RWPE1 (cell line): Measurements from ENCODE around the gene TAF4.

Experiments used
- CTCF ChIA-PET: fragments of 350-600 bp; sonication (Branson Sonifier 250); formaldehyde crosslinking; extraction: SDS; loops from one replicate; lab custom pipeline; 2021; lab: Yijun Ruan, JAX
- POLR2A ChIA-PET: fragments of 400-600 bp; formaldehyde crosslinking; extraction: SDS; loops from one replicate; lab custom pipeline; 2020; ENCODE audit warnings: antibody characterized with exemption; ENCODE audit not compliant: low non-redundant PET; lab: Yijun Ruan, JAX
- DNase-seq: peaks from one replicate; pipeline ENCODE4 v3.0.0; 2012; ENCODE audit warnings: low spot score
- H3K27ac ChIP-seq: fragments of 450-650 bp; 2 replicates; pipeline ENCODE4 v1.5.1; 2017
- TF ChIP-seq, protein P1 (sequence below): fragments of 450-650 bp; conservative IDR thresholded peaks from 2 replicates; pipeline ENCODE4 v1.5.1; 2017; ENCODE audit warnings: low read depth, mild to moderate bottlenecking

TAF4 gene

DNA sequence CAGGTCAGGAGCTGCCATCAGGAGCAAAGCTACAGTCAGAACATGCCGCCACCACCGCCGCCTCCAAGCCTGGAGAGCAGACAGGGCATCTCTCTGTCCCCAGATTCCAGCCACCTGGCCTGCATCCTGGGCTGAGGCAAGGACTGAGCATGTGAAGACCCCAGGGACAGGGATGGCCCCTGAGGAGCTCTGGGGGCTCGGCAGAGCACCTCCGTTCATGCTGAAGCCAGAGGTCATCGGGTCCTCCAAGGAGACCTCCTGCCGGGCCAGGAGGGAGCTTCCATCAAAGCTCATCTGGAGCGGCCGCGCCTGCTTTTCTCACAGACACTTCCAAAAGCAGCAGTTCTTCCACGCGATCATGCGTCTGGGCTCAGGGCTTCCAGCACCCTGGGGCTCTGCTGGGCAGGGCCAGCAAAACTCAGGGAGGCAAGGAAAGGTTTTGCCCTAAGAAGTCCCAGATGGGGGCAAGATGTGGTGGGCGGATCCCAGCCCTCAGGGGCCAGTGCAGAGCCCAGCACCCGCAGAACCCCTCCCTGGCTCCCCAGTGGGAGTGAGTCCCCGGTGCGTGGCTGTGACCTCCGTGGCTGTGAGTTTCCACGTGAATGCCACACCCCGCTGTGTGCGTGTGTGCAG, 138.4 kb downstream of the TAF4 start:
- DNase-seq: no peak
- POLR2A ChIA-PET: no interaction called here
- TF ChIP-seq, protein P1, sequence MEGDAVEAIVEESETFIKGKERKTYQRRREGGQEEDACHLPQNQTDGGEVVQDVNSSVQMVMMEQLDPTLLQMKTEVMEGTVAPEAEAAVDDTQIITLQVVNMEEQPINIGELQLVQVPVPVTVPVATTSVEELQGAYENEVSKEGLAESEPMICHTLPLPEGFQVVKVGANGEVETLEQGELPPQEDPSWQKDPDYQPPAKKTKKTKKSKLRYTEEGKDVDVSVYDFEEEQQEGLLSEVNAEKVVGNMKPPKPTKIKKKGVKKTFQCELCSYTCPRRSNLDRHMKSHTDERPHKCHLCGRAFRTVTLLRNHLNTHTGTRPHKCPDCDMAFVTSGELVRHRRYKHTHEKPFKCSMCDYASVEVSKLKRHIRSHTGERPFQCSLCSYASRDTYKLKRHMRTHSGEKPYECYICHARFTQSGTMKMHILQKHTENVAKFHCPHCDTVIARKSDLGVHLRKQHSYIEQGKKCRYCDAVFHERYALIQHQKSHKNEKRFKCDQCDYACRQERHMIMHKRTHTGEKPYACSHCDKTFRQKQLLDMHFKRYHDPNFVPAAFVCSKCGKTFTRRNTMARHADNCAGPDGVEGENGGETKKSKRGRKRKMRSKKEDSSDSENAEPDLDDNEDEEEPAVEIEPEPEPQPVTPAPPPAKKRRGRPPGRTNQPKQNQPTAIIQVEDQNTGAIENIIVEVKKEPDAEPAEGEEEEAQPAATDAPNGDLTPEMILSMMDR: no peak
- CTCF ChIA-PET: interaction anchor here (0.5 kb wide), 1 partner anchor 68 kb away, joined by 3 read pairs; no protein-coding TSS in a partner anchor
- no peak overlapping the region for H3K27ac ChIP-seq

DNA sequence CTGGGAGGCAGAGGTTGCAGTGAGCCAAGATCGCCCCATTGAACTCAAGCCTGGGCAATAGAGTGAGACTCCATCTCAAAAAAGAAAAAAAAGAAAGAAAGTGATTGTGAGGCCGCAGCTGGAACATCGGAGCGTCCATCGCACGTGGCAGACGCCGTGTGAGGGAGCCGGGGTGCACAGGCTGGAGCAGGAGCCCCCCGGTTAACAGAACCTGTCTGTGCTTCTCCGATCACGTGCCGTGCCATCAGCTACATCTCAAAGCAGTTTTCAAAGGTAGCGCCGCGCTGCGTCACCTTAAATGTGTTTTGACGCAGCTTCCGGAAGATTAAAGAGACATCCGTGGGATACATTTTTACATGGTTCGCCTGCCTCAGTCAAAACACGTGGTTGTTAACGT, 138.9 kb downstream of the TAF4 start:
- no peak overlapping the region for H3K27ac ChIP-seq
- CTCF ChIA-PET: no interaction called here
- POLR2A ChIA-PET: no interaction called here
- TF ChIP-seq, protein P1: no peak
- DNase-seq: no peak

DNA sequence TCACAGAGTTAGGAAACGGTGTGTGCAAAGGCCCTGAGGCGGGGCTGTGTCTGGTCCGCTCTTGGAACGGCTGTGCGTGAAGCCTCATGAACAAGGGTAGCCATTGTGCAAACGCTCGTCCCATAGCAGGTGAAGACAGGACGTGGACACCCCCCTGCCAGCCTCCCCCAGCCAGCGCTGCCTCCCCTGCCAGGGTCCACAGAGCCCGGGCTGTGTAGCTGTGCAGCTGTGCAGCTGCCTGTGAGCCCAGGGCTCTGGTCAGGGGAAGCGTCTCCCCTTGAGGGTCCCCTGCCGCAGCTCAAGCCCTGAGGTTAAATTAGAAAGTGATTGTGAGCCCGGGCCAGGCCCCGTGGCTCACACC, 139.4 kb downstream of the TAF4 start:
- CTCF ChIA-PET: interaction anchor here (0.6 kb wide), 1 partner anchor 1011 kb away, joined by 3 read pairs; no protein-coding TSS in a partner anchor
- TF ChIP-seq, protein P1: no peak
- no peak overlapping the region for H3K27ac ChIP-seq
- no peak for DNase-seq
- POLR2A ChIA-PET: no interaction called here

DNA sequence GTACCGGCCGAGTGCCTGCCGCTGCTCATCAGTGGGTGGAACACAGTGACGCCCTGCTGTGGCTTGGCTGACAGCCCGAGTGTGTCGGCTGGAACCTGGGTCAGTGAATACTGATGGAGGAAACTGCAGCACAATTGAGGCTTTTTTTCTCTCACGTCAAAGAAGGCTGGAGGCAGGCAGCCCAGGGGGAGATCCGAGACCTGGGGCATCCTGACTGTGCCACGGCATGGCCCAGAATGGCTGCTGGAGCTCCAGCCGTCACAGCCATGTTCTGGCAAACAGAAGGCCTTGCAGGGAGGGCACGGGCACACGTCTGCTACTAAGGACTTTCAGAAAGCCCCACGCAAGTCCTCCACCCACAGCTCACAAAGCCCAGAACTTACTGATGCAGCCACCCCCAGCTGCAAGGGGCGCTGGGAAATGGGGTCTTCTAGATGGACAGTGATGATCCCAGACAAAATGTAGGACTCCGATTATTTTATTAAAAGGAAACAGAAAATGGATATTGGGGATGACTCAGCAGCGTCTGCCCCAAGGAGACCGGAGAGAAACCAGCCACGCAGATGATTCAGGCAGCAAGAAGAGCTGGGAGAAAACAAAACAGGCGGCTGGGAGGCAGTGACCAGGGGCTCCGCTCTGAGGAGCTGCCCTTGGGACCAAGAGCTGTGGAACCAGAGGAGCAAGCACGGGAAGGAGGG, 140.0 kb downstream of the TAF4 start:
- ChIA-PET CTCF (interaction anchor here (0.6 kb wide), 1 partner anchor 1011 kb away, joined by 3 read pairs; no protein-coding TSS in a partner anchor), POLR2A (no interaction called here)
- peak; percentile 91 for DNase-seq
- H3K27ac ChIP-seq: no peak overlapping the region
- TF ChIP-seq, protein P1: no peak

DNA sequence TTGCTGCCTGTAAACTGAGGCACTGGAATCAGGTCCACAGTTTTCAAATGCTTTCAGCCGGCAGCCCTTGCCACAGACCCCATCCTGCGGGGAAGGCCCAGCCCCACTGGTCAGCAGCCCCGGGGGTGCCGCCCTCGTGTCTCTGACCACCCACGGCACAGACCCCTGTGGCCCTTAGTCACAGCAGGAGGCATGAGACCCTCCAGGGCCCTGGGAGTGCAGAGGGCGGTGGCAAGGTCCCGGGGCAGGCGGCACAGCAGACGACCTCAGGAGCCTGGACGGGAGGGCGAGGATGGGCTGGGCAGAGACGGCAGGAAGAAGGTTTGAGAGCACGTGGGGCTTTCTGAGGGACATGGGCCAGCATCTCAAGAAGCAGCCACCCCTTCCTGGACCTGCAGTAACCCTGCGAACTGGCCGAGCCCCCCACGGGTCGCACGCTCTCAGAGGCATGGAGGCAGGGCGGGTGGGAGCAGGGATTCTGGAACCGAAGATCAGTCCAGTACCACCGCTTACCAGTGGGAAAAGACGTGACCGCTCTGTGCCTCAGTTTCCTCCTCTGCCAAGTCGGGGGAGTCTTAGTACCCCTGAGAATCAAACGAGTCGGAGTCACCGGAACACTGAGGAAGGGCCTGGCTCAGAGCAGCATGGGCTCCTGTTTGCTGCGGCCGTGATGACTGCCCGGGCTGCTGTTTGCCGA, 140.7 kb downstream of the TAF4 start:
- ChIA-PET POLR2A (no interaction called here), CTCF (no interaction called here)
- DNase-seq: no peak
- TF ChIP-seq, protein P1: no peak
- no peak overlapping the region for H3K27ac ChIP-seq
